GM19035 (cell line): ENCODE data around the gene HIRIP3.

Source experiments
- ATAC-seq: cut with Tn5 transposase; IDR thresholded peaks from one replicate; pipeline ENCODE4 v1.9.1; 2021; ENCODE audit not compliant: unreplicated experiment

HIRIP3 gene

DNA sequence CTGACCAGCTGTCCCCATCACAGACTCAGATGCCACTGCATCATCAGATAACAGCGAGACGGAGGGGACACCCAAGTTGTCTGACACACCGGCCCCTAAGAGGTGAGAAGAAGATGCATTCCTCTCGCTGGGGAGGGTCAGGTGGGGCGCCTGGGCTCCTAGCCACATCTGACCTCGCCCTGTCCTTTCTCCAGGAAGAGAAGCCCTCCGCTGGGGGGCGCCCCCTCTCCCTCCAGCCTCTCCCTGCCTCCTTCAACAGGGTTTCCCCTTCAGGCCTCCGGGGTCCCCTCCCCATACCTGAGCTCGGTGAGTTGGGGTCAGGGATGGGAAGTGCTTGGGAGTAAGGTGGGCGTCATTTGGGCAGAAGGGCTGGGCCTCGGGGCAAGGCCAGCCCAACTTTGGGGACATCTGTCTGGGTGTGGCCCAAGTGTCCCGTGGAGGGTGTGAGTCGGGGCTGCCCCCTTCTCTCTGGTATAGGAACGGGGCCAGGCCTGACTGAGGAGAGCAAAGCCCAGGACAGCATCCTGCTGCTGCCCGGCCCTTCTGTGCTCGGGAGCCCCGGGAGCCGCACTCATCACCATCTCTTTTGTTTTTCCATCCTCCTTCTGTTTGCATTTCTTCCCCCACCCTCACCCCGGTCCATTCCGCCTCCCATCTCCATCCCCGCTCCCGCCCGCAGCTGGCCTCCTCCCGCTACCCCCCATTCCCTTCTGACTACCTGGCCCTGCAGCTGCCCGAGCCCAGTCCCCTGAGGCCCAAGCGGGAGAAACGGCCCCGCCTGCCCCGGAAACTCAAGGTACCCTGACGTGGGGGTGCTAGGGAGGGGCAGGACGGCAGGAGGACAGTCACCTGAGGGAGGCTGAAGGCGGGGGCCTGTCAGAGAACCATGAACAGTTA, 5.6 kb upstream of the HIRIP3 start:
- no peak for ATAC-seq

- no peak for ATAC-seq
These were observed 4.2 kb upstream of the HIRIP3 start for GRCh38 chr16:29999605-30000004.

GRCh38 chr16:29996766-29997250, 1.4 kb upstream of the HIRIP3 start:
- ATAC-seq: no peak

- ATAC-seq: peak; percentile 92
These were observed 721 bp upstream of the HIRIP3 start, which contains the start of gene INO80E for GRCh38 chr16:29995911-29996765. Gene INO80E, plus strand, starts transcription at chr16:29996241. Its CDS starts 70 bp downstream, at chr16:29996311.

- peak; percentile 35 for ATAC-seq
These were observed 655 bp downstream of the HIRIP3 start for GRCh38 chr16:29994600-29995323.

DNA sequence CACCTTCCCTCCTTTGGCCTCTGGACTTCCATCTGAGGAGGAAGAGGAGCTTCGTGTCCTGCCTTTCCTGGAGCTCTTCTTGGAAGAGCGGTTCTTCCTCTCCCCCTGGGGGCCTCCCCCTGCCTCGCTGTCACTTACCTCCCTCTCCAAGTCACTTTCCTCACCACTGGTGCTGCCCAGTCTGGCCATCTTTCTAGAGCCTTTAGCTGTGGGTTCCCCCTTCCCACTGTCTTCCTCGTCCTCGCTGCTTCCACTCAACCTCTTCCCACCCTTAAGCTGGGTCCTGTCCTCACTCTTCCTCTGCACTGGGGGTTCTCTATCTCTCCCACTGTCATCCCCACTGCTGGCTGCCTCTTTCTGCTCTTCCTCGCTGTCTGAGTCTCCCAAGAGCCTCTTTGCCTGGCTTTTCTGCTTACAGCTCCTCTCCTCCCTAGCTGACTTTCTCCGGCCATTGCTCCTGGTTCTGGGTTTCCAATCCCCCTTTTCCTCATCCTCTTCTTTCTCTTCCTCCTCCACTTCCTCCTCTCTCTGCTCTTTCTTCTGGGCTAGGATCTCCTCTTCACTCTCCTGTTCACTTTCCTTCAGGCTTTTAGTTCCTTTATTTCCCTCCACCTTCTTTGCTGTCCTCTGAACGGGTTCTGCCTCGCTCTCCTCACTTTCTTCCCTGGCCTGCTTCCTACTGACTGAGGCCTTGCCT, 1.4 kb downstream of the HIRIP3 start:
- no peak for ATAC-seq

GRCh38 chr16:29993191-29993902, 2.1 kb downstream of the HIRIP3 start:
- ATAC-seq: no peak

DNA sequence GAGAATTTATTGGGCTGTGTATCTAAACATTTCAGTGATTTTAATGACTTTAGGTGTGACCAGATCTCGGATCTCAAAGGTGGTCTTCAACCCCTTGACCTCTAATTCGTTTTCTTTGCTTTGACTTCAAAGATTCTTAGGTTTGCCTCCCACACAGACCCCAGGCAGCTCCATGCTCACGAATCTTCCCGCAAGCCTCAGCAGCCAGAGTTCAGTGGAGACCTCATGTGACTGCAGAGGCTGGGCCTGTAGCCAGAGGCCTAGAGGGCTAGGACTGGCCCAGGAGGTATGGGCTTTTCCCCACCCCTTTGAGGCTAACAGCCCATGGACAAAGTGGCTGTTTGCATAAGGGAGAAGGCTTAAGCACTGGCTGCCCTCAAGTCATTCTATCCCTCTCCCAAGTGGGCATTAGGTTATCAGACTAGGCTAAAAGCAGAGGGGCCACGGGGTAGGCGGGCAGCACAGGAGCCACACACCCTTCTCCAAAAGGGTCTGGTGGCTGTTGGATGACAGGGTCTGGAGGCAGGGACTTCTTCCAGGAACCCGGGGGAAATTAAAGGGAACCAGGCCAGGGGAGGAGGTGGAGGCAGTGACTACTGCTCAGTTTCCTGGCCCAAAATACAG, 3.0 kb downstream of the HIRIP3 start:
- no peak for ATAC-seq

- no peak for ATAC-seq
These were observed 3.9 kb downstream of the HIRIP3 start for GRCh38 chr16:29991571-29991904.

- no peak for ATAC-seq
These were observed 4.4 kb downstream of the HIRIP3 start for GRCh38 chr16:29990883-29991570.

GRCh38 chr16:29990034-29990433, 5.4 kb downstream of the HIRIP3 start:
- no peak for ATAC-seq

DNA sequence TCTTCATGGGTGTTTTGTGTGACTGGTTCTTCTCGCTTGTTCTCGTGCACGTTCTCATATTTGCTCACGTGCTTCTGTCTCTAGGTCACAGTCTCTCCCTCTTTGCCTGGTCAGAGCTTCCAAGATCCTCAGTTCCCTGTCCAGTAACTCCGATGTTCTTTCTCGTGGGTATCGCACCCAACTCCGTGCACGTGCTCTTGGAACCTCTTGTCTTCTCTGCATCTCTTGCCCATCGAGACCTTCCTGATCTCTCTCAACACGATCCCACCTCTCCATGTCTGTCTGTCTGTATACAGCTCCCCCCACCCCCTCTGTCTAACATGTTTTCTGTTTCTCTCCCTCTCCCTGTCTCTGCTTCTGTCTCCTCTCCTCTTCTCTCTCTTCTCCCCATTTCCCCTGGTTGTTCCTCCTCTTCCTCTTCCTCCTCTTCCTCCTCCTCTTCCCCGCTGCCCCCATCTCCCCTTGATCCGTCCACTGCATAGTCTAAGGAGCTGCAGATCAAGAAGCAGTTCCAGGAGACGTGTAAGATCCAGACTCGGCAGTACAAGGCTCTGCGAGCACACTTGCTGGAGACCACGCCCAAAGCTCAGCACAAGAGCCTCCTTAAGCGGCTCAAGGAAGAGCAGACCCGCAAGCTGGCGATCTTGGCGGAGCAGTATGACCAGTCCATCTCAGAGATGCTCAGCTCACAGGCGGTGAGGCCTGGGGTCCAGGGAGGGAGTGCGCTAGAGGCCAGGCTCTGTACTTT, 6.1 kb downstream of the HIRIP3 start:
- ATAC-seq: no peak

- no peak for ATAC-seq
These were observed 6.9 kb downstream of the HIRIP3 start for GRCh38 chr16:29988346-29989075.

GRCh38 chr16:29987371-29988085, 7.9 kb downstream of the HIRIP3 start:
- ATAC-seq: no peak

DNA sequence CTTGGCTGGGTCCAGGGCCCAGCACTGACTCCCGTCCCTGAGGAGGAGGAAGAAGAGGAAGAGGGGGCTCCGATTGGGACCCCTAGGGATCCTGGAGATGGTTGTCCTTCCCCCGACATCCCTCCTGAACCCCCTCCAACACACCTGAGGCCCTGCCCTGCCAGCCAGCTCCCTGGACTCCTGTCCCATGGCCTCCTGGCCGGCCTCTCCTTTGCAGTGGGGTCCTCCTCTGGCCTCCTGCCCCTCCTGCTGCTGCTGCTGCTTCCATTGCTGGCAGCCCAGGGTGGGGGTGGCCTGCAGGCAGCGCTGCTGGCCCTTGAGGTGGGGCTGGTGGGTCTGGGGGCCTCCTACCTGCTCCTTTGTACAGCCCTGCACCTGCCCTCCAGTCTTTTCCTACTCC, 8.5 kb downstream of the HIRIP3 start:
- ATAC-seq: no peak

GRCh38 chr16:29986231-29986630, 9.2 kb downstream of the HIRIP3 start:
- ATAC-seq: no peak

DNA sequence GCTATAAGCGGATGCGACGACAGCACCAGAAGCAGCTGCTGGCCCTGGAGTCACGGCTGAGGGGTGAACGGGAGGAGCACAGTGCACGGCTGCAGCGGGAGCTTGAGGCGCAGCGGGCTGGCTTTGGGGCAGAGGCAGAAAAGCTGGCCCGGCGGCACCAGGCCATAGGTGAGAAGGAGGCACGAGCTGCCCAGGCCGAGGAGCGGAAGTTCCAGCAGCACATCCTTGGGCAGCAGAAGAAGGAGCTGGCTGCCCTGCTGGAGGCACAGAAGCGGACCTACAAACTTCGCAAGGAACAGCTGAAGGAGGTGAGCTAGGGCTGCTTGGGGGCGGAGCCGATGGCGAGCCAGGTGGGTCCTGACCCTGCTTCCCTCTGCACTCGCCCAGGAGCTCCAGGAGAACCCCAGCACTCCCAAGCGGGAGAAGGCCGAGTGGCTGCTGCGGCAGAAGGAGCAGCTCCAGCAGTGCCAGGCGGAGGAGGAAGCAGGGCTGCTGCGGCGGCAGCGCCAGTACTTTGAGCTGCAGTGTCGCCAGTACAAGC, 10.1 kb downstream of the HIRIP3 start:
- ATAC-seq: no peak
